Measurements from ENCODE around the gene RETN.

RETN gene

GRCh38 chr19:7647156-7647555 lies 21.7 kb upstream of the RETN start:
- no peaks in the 10 kb centered on the region for H3K4me1 ChIP-seq (ENCODE audit: low read length)
- no peak overlapping the region for H3K27ac ChIP-seq (ENCODE audit: low read length)
- DNase-seq, result no peak
- no peak overlapping the region for H3K9ac ChIP-seq (ENCODE audit: low read length)
- H4K20me1 ChIP-seq (ENCODE audit: insufficient read depth, low read length), result no peaks in the 10 kb centered on the region
- no peaks in the 10 kb centered on the region for H3K79me2 ChIP-seq (ENCODE audit: low read length)
- H3K9me3 ChIP-seq (replicated peaks; ENCODE audit: insufficient read depth, low read length), result no peaks in the 10 kb centered on the region
- peaks cover 21% of the 10 kb centered on the region for H3K27me3 ChIP-seq (replicated peaks; ENCODE audit: insufficient read depth, low read length)
- no peak overlapping the region for H3K4me3 ChIP-seq (ENCODE audit: low read length)
- H3K4me2 ChIP-seq (ENCODE audit: low read depth, low read length), result no peak overlapping the region
- H3K36me3 ChIP-seq (replicated peaks; ENCODE audit: insufficient read depth, low read length), result no peaks in the 10 kb centered on the region
- H3F3A ChIP-seq (ENCODE audit: insufficient read depth, low read length), result no peaks in the 10 kb centered on the region
- TF ChIP-seq EZH2phosphoT487 (IDR thresholded peaks at IDR 0.05; ENCODE audit: low read length) (no peak), CTCF (IDR thresholded peaks at IDR 0.05; ENCODE audit: low read length) (no peak), EZH2 (optimal IDR thresholded peaks at IDR 0.05; ENCODE audit: low read depth, low read length) (no peak)
- H3K9me2 ChIP-seq (replicated peaks; ENCODE audit: insufficient read depth, low read length), result no peaks in the 10 kb centered on the region
- H2AFZ ChIP-seq (ENCODE audit: low read length), result no peak overlapping the region

- no peaks in the 10 kb centered on the region for H3K9me3 ChIP-seq (replicated peaks; ENCODE audit: insufficient read depth, low read length)
- no peak overlapping the region for H3K27ac ChIP-seq (ENCODE audit: low read length)
- no peaks in the 10 kb centered on the region for H3K9me2 ChIP-seq (replicated peaks; ENCODE audit: insufficient read depth, low read length)
- no peaks in the 10 kb centered on the region for H3K36me3 ChIP-seq (replicated peaks; ENCODE audit: insufficient read depth, low read length)
- DNase-seq, result no peak
- no peaks in the 10 kb centered on the region for H3K79me2 ChIP-seq (ENCODE audit: low read length)
- H3K9ac ChIP-seq (ENCODE audit: low read length), result no peak overlapping the region
- no peak for TF ChIP-seq EZH2phosphoT487 (IDR thresholded peaks at IDR 0.05; ENCODE audit: low read length)
- no peaks in the 10 kb centered on the region for H3K4me1 ChIP-seq (ENCODE audit: low read length)
- H3K4me3 ChIP-seq (ENCODE audit: low read length), result no peak overlapping the region
- no peaks in the 10 kb centered on the region for H4K20me1 ChIP-seq (ENCODE audit: insufficient read depth, low read length)
- H3K27me3 ChIP-seq (replicated peaks; ENCODE audit: insufficient read depth, low read length), result peaks cover 26% of the 10 kb centered on the region
- H3F3A ChIP-seq (ENCODE audit: insufficient read depth, low read length), result no peaks in the 10 kb centered on the region
- H3K4me2 ChIP-seq (ENCODE audit: low read depth, low read length), result no peak overlapping the region
- no peak overlapping the region for H2AFZ ChIP-seq (ENCODE audit: low read length)
These were observed 20.4 kb upstream of the RETN start for GRCh38 chr19:7648265-7649014.

- no peak for DNase-seq
- no peak overlapping the region for H3K27ac ChIP-seq (ENCODE audit: low read length)
- peaks cover 38% of the 10 kb centered on the region for H3K27me3 ChIP-seq (replicated peaks; ENCODE audit: insufficient read depth, low read length)
- no peak overlapping the region for H3K4me2 ChIP-seq (ENCODE audit: low read depth, low read length)
- H3K4me3 ChIP-seq (ENCODE audit: low read length), result no peak overlapping the region
- no peaks in the 10 kb centered on the region for H4K20me1 ChIP-seq (ENCODE audit: insufficient read depth, low read length)
- TF ChIP-seq EZH2 (optimal IDR thresholded peaks at IDR 0.05; ENCODE audit: low read depth, low read length), result no peak
- no peak for TF ChIP-seq CTCF (IDR thresholded peaks at IDR 0.05; ENCODE audit: low read length)
- no peak for TF ChIP-seq EZH2phosphoT487 (IDR thresholded peaks at IDR 0.05; ENCODE audit: low read length)
- no peaks in the 10 kb centered on the region for H3K9me2 ChIP-seq (replicated peaks; ENCODE audit: insufficient read depth, low read length)
- H2AFZ ChIP-seq (ENCODE audit: low read length), result no peak overlapping the region
- no peaks in the 10 kb centered on the region for H3K4me1 ChIP-seq (ENCODE audit: low read length)
- H3K9me3 ChIP-seq (replicated peaks; ENCODE audit: insufficient read depth, low read length), result no peaks in the 10 kb centered on the region
- no peaks in the 10 kb centered on the region for H3K36me3 ChIP-seq (replicated peaks; ENCODE audit: insufficient read depth, low read length)
- no peak overlapping the region for H3K9ac ChIP-seq (ENCODE audit: low read length)
- H3K79me2 ChIP-seq (ENCODE audit: low read length), result no peaks in the 10 kb centered on the region
- H3F3A ChIP-seq (ENCODE audit: insufficient read depth, low read length), result no peaks in the 10 kb centered on the region
These were observed 18.7 kb upstream of the RETN start for GRCh38 chr19:7650148-7650547.

GRCh38 chr19:7652061-7652641 lies 16.7 kb upstream of the RETN start:
- Histone ChIP-seq H3F3A (ENCODE audit: insufficient read depth, low read length) (no peaks in the 10 kb centered on the region), H3K9me3 (replicated peaks; ENCODE audit: insufficient read depth, low read length) (no peaks in the 10 kb centered on the region), H2AFZ (ENCODE audit: low read length) (peak overlapping the region; percentile 50), H3K27me3 (replicated peaks; ENCODE audit: insufficient read depth, low read length) (peaks cover 54% of the 10 kb centered on the region), H3K9ac (ENCODE audit: low read length) (no peak overlapping the region), H3K4me2 (ENCODE audit: low read depth, low read length) (peak overlapping the region; percentile 52), H3K9me2 (replicated peaks; ENCODE audit: insufficient read depth, low read length) (no peaks in the 10 kb centered on the region), H3K4me3 (ENCODE audit: low read length) (peak overlapping the region; percentile 18; the same call in 1 of the 2 replicates), H3K27ac (ENCODE audit: low read length) (no peak overlapping the region), H4K20me1 (ENCODE audit: insufficient read depth, low read length) (no peaks in the 10 kb centered on the region), H3K79me2 (ENCODE audit: low read length) (no peaks in the 10 kb centered on the region), H3K4me1 (ENCODE audit: low read length) (no peaks in the 10 kb centered on the region), H3K36me3 (replicated peaks; ENCODE audit: insufficient read depth, low read length) (no peaks in the 10 kb centered on the region)
- DNase-seq, result peak; percentile 87
- peak; percentile 96 for TF ChIP-seq CTCF (IDR thresholded peaks at IDR 0.05; ENCODE audit: low read length)
- TF ChIP-seq EZH2phosphoT487 (IDR thresholded peaks at IDR 0.05; ENCODE audit: low read length), result no peak
- TF ChIP-seq EZH2 (optimal IDR thresholded peaks at IDR 0.05; ENCODE audit: low read depth, low read length), result no peak

All from MM.1S (cell line).